GM15510 (cell line): ENCODE data around the gene OPCML.

Experiments
- POLR2A ChIP-seq: IDR thresholded peaks from 3 replicates; pipeline ENCODE4 v1.6.1; 2011; ENCODE audit warnings: borderline replicate concordance; ENCODE audit not compliant: insufficient read length; ENCODE audit errors: extremely low read depth

OPCML gene

DNA sequence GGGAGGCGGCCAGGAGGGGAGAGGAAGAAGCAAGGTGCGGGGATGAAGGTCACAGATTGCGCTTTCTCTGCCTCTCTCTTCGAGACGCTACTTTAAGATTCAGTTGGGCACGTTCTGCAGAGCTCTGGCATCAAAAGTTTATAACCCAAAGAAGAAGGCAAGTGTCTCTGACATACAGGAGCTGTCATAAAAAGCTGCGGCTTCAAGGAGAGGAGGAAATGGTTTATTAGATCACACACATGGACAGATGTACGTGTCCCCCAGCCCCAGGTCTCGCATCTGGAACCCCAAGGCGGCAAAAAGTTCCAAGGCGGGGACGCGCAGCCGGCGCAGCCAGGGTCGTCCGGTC, 589.0 kb downstream of the OPCML start:
- no peak for TF ChIP-seq POLR2A

DNA sequence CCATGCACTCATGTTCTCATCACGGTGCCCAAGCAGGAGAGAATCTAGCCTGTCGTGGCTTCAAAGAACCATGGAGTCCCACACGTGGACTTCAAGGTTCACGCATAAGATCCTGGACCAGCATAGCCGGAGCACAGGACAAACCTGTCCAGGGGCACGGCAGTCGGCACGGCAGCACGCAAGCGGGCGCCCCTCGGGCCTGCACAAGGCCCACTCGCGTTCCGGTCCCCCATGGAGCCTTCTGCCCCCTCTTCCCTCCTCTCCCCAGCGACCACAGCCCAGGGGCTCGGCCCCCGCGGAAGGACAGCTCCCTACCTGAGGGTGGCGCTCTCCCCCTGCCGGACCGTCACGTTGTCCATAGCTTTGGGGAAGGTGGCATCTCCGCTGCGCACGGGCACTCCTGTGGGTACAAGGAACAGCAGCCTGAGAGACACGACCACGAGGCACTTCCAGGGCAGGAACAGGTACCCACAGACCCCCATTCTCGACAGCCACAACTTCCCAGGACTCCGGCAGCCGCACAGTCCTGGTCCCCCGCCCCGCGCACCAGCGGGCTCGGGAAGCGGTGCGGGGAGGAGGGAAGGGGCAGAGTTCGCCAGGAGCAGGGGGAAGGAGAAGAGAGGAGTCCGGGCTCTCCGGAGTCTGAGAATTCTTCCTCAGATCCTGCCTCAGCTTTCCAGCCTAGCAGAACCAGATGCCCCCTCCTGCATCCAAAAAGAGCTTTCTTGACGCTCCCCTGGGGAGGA, 589.5 kb downstream of the OPCML start:
- no peak for TF ChIP-seq POLR2A

DNA sequence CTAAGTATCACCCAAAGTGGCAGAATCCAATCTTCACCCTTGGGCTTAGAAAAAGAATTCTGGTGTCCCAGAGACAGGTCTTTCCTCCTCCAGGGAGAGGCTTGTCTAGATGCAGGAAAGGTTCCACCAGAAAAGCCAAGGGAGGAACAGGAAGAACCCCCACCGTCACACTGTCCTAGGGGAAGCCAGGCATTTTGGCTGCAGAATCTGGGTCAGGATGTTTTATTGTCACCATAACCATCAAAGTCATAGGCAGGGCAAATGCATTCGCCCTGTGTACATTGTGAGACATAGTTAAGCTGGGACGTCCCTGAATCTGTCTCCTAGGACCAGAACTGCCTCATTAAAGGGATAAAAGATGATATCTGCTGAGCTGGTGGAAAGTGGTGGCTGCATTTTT, 590.5 kb downstream of the OPCML start:
- no peak for TF ChIP-seq POLR2A

DNA sequence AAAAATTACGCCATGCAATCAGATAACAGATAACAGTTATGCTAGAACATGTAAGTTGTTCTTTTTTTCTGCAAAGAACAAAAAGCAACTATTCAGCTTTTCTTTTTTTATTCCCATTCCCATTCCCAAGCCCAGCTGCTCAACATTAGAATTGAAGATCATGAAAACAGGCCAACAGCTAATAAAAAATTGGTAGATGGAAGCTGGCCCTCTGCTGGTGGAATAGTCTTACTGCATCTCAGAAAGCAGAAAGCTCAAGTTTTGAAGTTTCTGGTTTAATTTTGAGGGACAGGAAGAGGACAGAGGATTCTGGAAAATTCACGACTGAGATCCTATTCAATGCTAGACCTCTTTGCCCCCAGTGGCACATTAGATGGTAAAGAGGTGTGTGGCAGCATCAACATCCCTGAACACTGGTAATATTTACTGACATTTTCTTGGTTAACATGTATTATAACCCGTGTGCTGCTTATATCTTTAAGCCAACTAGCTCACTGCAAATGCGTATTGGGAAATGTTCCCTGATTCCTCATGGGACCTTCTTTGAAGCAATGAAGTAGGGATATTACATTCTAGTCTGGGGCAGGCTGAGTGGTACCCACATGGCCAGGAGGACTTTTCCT, 591.2 kb downstream of the OPCML start:
- TF ChIP-seq POLR2A, result no peak

DNA sequence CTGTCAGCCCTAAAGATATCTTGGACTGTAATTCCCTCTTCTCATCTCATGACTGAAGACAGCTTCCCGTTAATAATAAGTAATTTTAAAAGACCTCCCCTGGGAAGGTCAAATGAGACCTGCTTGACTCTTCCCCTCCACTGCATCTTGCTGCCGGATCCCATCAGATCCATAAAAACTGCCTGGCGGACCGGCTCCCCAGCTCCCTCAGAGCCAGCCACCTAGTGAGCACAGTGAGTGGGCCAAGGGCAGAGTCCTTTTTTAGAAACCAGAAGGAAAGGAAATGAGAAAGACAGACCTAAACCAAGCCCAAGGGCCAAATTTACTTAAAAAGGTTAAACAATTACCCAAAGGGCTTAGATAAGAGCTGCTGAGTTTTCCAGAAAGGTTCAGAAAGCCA, 595.3 kb downstream of the OPCML start:
- TF ChIP-seq POLR2A, result no peak

DNA sequence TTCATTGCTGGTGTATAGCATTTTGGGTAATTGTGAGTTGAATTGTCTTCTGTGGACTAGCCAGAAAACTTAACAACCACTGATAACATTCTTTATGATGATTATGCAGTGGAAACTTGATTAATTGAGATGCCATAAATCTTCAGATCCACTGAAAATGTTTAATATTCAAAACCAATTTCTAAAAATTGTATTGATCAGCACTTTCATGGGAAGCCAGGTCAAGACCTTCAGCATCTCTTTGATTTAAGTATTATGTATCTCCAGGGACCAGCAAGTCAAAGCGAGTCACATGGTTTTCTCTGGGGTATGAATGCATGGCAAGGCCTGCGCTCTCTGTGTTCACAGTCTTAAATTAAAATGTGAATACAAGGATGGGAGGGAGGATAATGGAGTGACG, 596.9 kb downstream of the OPCML start:
- no peak for TF ChIP-seq POLR2A

DNA sequence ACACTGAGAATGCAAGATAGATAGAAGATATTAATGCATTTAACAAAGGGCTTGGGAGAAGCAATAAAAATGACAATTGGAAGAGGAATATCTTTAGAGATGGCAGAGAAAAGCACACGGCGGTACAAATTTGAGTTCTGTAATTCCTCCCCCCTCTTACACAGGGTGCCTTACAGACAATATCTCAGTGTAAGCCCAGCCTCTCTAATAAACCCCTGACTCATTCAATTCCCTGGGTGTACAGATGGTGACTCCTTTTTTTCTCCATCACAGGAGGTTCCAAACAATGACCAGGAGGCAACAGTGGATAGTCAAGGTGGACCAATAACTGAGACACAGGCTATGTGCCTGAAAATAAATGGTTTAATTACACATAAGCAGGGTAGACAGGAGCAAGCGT, 598.6 kb downstream of the OPCML start:
- TF ChIP-seq POLR2A, result no peak

DNA sequence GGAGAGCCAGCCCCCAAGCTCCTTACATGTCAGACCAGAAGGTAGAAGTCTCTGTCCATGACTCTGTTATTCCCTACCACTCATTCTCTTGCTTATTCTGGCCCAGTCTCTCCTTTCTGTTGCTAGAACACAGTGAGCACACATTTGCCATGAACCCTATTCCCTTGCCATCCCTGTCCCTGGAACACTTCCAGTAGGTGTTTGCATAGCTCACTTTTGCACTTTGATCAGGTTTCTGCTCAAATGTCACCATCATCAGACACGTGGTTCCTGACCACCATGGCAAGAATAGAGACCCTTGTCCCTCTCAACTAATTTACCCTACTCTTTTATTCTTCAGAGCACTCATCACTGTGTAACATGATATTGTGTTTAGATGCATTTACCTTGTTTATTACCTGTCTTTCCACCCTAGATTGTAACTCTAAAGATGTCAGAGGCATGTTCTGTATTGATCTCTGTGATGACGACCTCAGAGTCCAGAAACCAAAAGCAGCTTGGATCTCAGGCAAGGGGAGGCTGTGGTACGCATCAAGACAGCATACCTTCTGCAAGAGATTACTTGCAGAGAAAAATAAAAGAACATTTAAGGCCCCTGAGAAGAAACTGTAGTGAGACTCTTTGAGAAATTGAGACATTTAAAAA, 606.4 kb downstream of the OPCML start:
- no peak for TF ChIP-seq POLR2A

DNA sequence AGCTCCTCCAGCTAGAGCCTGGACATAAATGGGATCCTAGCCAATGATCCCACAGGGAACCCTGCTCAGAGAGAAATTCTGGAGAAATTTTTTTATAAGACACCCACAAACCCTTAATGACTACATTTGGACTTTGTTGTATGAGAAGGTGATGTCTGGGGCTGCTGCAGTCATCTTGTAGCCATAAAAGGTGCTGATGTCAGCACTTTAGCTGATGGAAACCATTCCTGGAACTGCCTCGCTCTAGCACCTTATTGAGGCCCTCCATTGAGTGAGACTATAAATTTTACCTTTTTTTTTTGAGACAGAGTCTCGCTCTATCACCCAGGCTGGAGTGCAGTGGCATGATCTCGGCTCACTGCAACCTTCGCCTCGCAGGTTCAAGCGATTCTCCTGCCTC, 610.7 kb downstream of the OPCML start:
- no peak for TF ChIP-seq POLR2A

DNA sequence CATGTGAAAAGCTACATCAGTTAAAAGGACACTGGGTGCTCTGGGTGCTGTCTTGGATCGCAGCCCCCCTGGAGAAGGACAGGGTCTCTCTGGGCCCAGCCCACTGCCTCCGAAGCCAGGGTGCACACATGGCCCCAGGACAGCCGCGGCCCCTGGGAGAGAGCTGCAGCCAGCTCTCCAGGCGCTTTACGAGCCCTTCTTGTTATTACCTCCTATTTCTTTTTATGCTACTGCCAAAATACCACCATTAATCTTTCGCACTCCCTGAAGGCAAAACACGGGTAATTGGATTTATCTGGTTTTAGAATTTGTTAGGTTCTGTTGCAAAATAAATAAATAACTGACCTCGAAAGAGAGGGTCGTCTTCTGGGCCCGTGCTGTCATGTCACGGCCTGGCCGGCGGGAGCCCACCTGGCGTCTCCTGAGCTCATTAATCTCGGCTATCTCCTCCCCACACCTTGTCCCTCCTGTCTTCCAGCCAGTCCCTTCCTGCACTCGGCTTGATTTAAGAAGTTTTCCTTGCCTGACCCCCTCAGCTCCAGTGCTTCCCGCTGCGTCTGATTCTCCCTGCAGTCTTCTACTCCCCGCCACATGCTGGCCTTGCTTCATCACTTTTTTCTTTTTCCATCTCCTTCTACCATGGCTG, 611.7 kb downstream of the OPCML start:
- TF ChIP-seq POLR2A, result no peak

DNA sequence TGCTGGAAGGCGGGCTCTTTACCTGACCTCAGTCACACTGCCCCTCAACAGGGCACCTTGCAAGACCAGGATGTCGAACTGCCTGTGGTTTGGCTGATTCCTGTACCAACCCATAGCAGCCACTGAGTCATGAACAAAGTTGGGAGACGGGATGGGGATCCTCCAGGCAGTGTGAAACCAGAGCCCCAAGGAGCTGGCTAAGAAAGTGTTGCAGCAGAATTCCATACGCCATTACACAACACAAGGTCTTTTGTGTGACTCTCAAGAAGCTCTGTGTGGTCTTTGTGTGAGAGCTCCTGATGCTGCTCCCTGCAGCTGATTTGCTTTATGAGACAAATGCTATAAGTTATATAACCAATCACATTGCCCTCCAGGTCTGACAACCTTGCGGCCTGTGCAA, 617.7 kb downstream of the OPCML start:
- no peak for TF ChIP-seq POLR2A

DNA sequence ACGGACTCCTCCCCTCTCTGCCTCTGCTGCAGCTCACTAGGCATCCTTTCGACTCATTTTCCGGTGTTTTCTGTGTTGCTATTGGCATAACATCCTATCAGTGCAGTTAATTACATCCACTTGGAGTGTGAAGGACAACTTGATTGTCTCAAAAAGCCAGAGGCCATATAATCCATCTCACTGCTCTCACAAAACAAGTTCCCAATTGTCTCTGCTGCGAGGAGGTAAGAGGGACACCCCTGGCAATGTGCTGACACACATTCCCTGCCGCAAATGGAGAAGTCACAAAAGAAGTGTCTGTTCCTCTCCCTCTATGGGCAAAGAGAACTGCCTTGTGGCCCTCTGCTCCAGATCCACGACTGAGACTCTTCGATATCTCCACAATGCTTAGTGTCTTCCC, 618.4 kb downstream of the OPCML start:
- TF ChIP-seq POLR2A, result no peak

DNA sequence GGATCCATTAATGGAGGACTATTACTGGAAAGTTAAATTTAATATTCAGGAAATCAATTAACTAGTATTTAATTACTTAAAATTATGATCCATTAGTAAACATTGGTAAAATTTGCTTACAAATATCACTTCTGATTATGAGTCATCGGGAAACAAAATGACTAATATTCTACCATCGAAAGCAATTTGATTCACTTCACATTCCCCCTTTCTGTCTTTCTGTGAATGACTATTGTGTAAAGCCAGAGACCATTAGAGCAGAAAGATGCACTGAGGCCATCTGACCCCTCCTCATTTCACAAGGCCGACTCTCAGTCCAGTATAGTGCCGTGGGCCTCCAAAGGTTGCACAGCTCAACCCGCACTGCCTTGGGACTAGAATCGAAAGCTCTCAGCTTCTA, 619.0 kb downstream of the OPCML start:
- TF ChIP-seq POLR2A, result no peak

DNA sequence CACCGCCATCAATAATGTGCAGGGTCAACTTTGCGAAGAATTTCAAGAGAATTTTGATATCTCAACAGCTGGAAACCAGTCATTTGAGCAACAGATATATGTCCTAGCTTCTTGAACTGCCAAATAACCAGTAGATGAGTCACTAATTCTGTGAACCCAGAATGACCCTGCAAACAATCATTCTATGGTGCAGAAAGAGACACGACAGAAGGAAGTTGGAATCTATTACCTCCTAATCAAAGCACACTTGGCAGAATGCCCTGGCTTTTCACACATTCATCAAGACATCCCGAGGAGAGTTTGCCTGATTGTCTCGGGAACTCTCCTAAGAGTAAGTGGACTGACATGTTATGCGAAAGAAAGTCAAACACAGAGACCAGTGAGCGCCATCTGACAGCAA, 621.1 kb downstream of the OPCML start:
- TF ChIP-seq POLR2A, result no peak

DNA sequence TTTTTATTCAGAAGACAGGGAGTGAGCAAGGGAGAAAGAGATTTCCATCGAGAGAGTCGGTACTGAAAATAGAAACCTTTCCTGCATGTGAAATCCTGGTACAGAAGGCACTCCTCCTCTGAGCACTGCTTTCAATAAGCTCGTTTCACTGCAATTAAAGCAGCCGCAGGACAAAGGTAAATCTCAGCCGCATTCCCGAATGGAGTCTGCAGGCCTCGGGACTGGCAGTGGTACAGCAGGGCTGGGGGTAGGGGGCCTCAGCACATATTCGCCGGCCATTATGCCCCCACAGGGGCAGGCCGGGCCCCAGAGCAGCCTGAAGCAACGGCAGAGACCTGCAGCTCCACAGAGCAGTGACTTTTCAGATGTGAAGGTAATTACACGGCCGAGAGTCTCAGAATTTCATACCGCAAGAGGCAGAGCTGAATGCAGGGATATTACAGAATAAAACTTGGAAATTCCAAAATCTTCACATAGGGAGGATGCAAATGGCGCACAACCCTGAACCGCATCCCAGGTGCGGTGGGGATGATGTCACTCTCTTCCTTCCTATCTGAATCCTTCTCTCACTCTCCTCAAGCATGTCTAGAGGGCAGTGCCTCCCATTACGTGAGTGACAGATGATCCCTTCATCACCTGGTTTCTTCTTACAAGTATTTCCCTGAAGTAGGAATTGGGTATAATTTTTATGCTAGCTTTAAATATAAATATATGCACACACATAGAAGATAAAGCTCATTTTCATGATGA, 622.1 kb downstream of the OPCML start:
- no peak for TF ChIP-seq POLR2A
